Measurements from ENCODE around the gene CIDEB.
A peak's percentile ranks its signal among the peaks of the same experiment; 100 is the strongest.

Gene CIDEB

DNA sequence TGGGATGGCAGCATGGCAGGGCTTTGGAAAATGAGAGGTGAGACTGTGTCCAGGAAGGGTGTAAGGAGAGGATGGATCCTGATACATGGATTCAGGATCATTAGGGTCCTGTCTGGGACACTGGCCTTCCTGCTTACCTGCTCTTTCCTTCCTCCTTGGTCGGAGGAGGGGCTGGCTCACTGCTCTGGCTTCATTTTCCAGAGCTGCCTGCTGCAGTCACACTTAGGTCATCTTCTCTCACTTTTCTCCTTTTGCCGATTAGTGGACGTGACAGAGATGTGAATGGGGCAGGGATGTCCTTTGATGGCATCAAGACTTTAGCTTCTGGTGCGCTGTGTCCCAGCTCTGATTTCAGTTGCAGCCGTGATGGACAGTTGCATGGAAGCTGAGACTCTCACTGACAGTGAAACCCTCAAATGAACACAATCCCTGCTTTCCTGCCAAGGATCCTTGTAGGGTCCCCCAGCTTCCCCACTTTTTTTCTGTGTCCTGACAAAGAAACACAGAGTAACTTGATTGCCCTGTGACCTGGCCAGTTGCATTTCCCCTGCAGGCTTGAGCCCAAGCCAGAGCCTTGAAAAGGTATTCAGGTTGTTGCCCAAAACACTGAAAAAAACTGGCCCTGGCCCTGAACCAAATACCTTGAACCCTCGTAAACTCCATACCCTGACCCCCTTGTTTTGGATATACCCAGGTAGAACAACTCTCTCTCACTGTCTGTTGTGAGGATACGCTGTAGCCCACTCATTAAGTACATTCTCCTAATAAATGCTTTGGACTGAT lies 756 bp upstream of the CIDEB start:
- Histone ChIP-seq H3K4me1 (ENCODE audit: control insufficient read depth in 5 of 5, insufficient read depth in 5 of 5, low read length in 5 of 5) (peaks cover 15 to 59% (median 47%) of the 10 kb centered on the region in 5 donors), H3K36me3 (ENCODE audit: control insufficient read depth in 5 of 5, insufficient read depth in 5 of 5, low read length in 5 of 5) (peaks cover 5 to 43% (median 42%) of the 10 kb centered on the region in 5 donors)

DNA sequence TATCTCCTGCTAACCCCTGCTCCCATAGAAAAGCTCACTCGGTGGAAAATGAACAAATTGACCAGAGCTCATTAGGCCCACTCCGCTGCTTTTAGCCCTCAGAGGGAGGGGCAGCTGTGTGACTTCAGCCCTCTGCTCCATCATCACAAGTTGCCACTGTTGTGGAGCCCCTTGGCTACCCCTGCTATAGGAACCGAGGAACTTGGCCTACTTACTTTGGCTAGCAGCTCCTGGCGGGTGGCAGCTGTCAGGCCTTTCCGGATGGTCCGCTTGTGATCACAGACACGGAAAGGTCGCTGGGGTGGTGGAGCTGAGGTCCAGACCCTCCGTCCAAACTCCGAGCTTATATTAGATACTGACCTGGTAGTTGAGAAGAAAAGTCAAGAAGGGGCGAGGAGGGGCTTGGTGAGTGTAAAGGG lies 612 bp downstream of the CIDEB start:
- no peaks in the 10 kb centered on the region for H3K27me3 ChIP-seq (ENCODE audit: control insufficient read depth in 5 of 5, insufficient read depth in 4 of 5, low read length in 5 of 5)
- no peak overlapping the region for H3K9ac ChIP-seq (ENCODE audit: low read length in 5 of 5)
- peaks cover 8 to 45% (median 35%) of the 10 kb centered on the region in 5 donors for H3K4me1 ChIP-seq (ENCODE audit: control insufficient read depth in 5 of 5, insufficient read depth in 5 of 5, low read length in 5 of 5)
- H3K9me3 ChIP-seq (ENCODE audit: control insufficient read depth in 5 of 5, low read length in 5 of 5): no peaks in the 10 kb centered on the region
- no peak overlapping the region for H3K27ac ChIP-seq (ENCODE audit: low read depth, low read length)
- H3K4me3 ChIP-seq (ENCODE audit: low read depth in 1 of 5, low read length in 5 of 5): no peak overlapping the region
- peaks cover 11 to 56% (median 55%) of the 10 kb centered on the region in 5 donors for H3K36me3 ChIP-seq (ENCODE audit: control insufficient read depth in 5 of 5, insufficient read depth in 5 of 5, low read length in 5 of 5)

More for the DNA sequence above, 756 bp upstream of the CIDEB start:
- no peak overlapping the region for H3K9ac ChIP-seq (ENCODE audit: low read length in 5 of 5)
- H3K9me3 ChIP-seq (ENCODE audit: control insufficient read depth in 5 of 5, low read length in 5 of 5): no peaks in the 10 kb centered on the region
- no peak overlapping the region for H3K27ac ChIP-seq (ENCODE audit: low read depth, low read length)
- no peak overlapping the region for H3K4me3 ChIP-seq (ENCODE audit: low read depth in 1 of 5, low read length in 5 of 5)
- no peaks in the 10 kb centered on the region for H3K27me3 ChIP-seq (ENCODE audit: control insufficient read depth in 5 of 5, insufficient read depth in 4 of 5, low read length in 5 of 5)

DNA sequence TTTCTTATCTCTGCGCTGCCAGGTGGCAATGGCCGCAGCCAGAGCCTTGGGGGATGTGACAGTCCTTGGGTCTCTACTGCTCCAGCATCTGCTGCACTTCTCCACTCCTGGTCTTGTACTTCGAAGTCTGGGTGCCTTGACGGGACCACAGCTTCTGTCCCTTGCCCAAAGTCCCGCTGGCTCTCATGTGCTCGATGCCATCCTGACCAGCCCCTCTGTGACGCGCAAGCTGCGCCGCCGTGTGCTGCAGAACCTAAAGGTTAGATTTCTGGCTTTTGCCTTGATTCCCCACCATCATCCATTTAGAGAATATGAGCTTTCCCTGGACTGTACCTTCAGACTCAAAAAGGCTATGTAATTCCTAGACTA lies 3.8 kb downstream of the CIDEB start:
- Histone ChIP-seq H3K27me3 (ENCODE audit: control insufficient read depth in 5 of 5, insufficient read depth in 4 of 5, low read length in 5 of 5) (no peaks in the 10 kb centered on the region), H3K36me3 (ENCODE audit: control insufficient read depth in 5 of 5, insufficient read depth in 5 of 5, low read length in 5 of 5) (peaks cover 11 to 66% (median 64%) of the 10 kb centered on the region in 5 donors), H3K4me3 (ENCODE audit: low read depth in 1 of 5, low read length in 5 of 5) (no peak overlapping the region), H3K4me1 (ENCODE audit: control insufficient read depth in 5 of 5, insufficient read depth in 5 of 5, low read length in 5 of 5) (peaks cover 8 to 30% (median 23%) of the 10 kb centered on the region in 5 donors), H3K27ac (ENCODE audit: low read depth, low read length) (no peak overlapping the region), H3K9me3 (ENCODE audit: control insufficient read depth in 5 of 5, low read length in 5 of 5) (no peaks in the 10 kb centered on the region), H3K9ac (ENCODE audit: low read length in 5 of 5) (no peak overlapping the region)

DNA sequence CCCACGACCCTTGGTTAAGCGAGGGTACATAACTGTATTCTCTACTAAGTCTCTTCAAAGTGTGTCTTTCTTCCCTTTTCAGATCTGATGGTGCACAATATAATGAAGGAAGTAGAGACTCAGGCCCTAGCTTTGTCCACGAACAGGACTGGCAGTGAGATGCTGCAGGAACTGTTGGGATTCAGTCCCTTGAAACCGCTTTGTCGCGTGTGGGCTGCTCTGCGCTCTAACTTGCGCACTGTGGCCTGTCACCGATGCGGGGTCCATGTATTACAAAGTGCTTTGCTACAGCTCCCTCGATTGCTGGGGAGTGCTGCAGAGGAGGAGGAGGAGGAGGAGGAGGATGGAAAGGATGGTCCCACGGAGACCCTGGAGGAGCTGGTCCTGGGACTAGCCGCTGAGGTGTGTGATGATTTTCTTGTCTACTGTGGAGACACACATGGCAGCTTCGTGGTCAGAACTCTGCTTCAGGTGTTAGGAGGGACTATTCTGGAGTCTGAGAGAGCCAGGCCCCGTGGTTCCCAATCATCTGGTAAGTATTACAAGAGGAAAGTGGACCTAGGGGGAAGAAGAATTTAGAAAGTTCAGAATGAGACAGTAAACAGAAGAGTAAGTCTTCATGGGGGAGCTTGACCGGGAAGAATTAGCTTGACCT lies 7.3 kb downstream of the CIDEB start:
- Histone ChIP-seq H3K9ac (ENCODE audit: low read length in 5 of 5) (peak overlapping the region; percentile 78 to 96 (median 92)), H3K36me3 (ENCODE audit: control insufficient read depth in 5 of 5, insufficient read depth in 5 of 5, low read length in 5 of 5) (peaks cover 6 to 55% (median 52%) of the 10 kb centered on the region in 5 donors), H3K27ac (ENCODE audit: low read depth, low read length) (peak overlapping the region; percentile 84), H3K4me1 (ENCODE audit: control insufficient read depth in 5 of 5, insufficient read depth in 5 of 5, low read length in 5 of 5) (peaks cover 10 to 39% (median 33%) of the 10 kb centered on the region in 5 donors), H3K27me3 (ENCODE audit: control insufficient read depth in 5 of 5, insufficient read depth in 4 of 5, low read length in 5 of 5) (no peaks in the 10 kb centered on the region), H3K4me3 (ENCODE audit: low read depth in 1 of 5, low read length in 5 of 5) (peak overlapping the region; percentile 91 to 96 (median 95)), H3K9me3 (ENCODE audit: control insufficient read depth in 5 of 5, low read length in 5 of 5) (no peaks in the 10 kb centered on the region)

DNA sequence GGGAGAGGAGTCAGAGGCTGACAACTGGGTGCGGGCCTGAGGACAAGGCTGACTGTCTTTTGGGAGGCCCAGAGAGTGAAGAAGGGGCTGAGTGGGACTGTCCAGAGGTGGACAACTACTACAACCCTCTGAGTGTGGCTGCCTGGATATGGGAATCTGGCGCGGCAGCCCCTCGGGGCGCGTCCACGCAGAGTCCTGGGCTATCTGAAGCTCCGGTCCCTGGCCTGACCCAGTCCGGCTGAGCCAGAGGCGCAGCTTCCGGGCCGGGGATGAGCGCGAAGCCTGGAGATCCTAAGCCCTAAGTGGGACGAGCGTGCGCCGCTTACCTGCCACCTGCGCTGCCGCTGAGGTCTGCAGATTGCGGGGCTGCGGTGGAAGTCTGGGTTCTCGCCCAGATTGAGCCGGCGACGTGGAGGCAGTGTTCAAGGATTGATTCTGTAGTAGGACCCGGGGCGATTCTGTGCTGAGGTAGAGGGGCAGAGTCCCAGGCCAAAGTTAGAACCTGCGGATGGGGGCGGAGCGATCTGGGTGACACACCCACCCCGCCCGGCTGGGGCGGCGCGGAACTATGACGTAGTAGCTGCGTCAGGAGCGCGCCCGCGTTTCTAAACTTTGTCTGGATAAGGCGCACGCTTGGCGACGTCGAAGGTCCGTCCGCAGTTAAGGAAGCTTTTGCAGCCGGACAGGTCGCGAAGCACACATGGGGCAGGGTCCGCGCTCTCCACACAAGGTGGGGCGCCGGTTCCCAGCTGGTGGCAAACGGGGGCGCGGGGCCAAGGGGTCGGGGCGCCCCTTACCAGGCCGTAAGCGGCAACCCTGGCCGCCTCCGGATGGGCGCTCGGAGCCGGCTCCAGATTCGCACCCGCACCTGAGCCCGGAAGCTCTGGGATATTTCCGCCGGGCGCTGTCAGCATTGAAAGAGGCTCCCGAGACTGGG lies 8.3 kb downstream of the CIDEB start, which contains the start of the genes DHRS1 and NOP9:
TSS of gene DHRS1 (minus strand) at position 526 of the 937 bp plus-strand sequence. CDS start 674 bp downstream, outside the sequence.
TSS of gene NOP9 (plus strand) at position 596 of the 937 bp plus-strand sequence. CDS start at position 701, 105 bp downstream.
- Histone ChIP-seq H3K4me3 (ENCODE audit: low read depth in 1 of 5, low read length in 5 of 5) (peak within 1 kb of the TSS; percentile 91 to 96 (median 95)), H3K9ac (ENCODE audit: low read length in 5 of 5) (peak within 1 kb of the TSS; percentile 78 to 96 (median 92)), H3K36me3 (ENCODE audit: control insufficient read depth in 5 of 5, insufficient read depth in 5 of 5, low read length in 5 of 5) (peaks cover 6 to 50% (median 46%) of the 10 kb centered on the region in 5 donors), H3K27ac (ENCODE audit: low read depth, low read length) (peak within 1 kb of the TSS; percentile 84), H3K27me3 (ENCODE audit: control insufficient read depth in 5 of 5, insufficient read depth in 4 of 5, low read length in 5 of 5) (no peaks in the 10 kb centered on the region), H3K4me1 (ENCODE audit: control insufficient read depth in 5 of 5, insufficient read depth in 5 of 5, low read length in 5 of 5) (peaks cover 10 to 39% (median 33%) of the 10 kb centered on the region in 5 donors), H3K9me3 (ENCODE audit: control insufficient read depth in 5 of 5, low read length in 5 of 5) (no peaks in the 10 kb centered on the region)

DNA sequence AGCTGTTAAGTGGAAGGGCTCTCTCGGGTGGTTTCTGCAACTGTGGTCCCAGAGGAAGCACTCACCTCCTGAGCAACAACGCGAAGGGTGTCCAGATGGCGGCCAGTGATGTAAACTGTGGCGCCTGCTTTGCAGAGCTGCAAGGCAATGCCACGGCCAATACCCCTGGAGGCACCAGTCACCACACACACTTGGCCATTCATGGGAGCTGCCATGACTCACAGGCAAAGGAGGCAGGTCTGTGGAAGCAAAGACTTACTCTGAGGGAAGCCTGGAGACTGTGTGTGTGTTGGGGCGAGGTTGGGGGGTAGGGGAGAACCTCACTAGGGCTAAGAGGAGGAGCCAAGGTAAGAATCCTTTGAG lies 8.9 kb downstream of the CIDEB start:
- H3K9me3 ChIP-seq (ENCODE audit: control insufficient read depth in 5 of 5, low read length in 5 of 5): no peaks in the 10 kb centered on the region
- H3K27ac ChIP-seq (ENCODE audit: low read depth, low read length): peak overlapping the region; percentile 84
- H3K27me3 ChIP-seq (ENCODE audit: control insufficient read depth in 5 of 5, insufficient read depth in 4 of 5, low read length in 5 of 5): no peaks in the 10 kb centered on the region
- H3K9ac ChIP-seq (ENCODE audit: low read length in 5 of 5): peak overlapping the region; percentile 44 to 94 (median 91)
- peak overlapping the region; percentile 79 to 96 (median 91) for H3K4me3 ChIP-seq (ENCODE audit: low read depth in 1 of 5, low read length in 5 of 5)
- peaks cover 10 to 39% (median 33%) of the 10 kb centered on the region in 5 donors for H3K4me1 ChIP-seq (ENCODE audit: control insufficient read depth in 5 of 5, insufficient read depth in 5 of 5, low read length in 5 of 5)
- peaks cover 6 to 43% (median 39%) of the 10 kb centered on the region in 5 donors for H3K36me3 ChIP-seq (ENCODE audit: control insufficient read depth in 5 of 5, insufficient read depth in 5 of 5, low read length in 5 of 5)

DNA sequence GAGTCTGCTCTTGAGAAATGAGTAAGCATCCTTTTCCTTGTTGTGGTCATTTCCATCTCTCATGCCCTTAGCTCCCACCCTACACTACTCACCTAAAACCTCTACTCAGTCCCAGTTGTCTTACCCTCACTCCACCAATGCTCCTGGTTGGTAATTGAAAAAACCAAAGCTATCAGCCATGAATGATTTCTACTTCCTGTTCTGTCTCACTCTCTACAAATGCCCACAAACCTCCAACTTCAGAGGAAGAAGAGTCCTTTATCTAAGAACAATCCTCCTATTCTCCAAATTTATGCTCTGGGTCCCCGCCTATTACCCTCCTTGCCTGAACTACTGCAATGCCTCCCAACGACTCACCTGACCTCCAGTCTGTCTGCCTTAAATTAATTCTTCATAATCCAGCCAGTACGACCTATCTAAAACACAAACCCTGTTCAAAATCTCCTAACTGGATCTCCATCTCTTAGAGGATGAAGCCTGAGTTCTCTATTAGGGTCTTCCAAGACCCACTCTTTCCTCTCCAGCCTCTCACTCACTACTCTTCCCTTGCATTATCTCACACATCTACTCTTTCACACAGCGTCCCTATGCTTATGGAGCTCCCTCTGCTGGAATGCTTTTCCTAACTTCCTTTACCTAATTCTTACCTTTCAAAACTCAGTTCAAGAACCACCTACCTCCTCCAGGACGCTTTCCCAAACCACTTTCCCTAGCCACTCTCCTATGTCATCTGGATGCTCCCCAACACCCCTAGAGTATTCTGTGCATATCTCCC lies 10.4 kb downstream of the CIDEB start:
- Histone ChIP-seq H3K27ac (ENCODE audit: low read depth, low read length) (peak overlapping the region; percentile 38), H3K9ac (ENCODE audit: low read length in 5 of 5) (peak overlapping the region in 1 of 5 donors; percentile 7), H3K4me1 (ENCODE audit: control insufficient read depth in 5 of 5, insufficient read depth in 5 of 5, low read length in 5 of 5) (peaks cover 10 to 39% (median 33%) of the 10 kb centered on the region in 5 donors), H3K9me3 (ENCODE audit: control insufficient read depth in 5 of 5, low read length in 5 of 5) (no peaks in the 10 kb centered on the region), H3K27me3 (ENCODE audit: control insufficient read depth in 5 of 5, insufficient read depth in 4 of 5, low read length in 5 of 5) (no peaks in the 10 kb centered on the region), H3K4me3 (ENCODE audit: low read depth in 1 of 5, low read length in 5 of 5) (no peak overlapping the region), H3K36me3 (ENCODE audit: control insufficient read depth in 5 of 5, insufficient read depth in 5 of 5, low read length in 5 of 5) (peaks cover 1 to 34% (median 28%) of the 10 kb centered on the region in 5 donors)

DNA sequence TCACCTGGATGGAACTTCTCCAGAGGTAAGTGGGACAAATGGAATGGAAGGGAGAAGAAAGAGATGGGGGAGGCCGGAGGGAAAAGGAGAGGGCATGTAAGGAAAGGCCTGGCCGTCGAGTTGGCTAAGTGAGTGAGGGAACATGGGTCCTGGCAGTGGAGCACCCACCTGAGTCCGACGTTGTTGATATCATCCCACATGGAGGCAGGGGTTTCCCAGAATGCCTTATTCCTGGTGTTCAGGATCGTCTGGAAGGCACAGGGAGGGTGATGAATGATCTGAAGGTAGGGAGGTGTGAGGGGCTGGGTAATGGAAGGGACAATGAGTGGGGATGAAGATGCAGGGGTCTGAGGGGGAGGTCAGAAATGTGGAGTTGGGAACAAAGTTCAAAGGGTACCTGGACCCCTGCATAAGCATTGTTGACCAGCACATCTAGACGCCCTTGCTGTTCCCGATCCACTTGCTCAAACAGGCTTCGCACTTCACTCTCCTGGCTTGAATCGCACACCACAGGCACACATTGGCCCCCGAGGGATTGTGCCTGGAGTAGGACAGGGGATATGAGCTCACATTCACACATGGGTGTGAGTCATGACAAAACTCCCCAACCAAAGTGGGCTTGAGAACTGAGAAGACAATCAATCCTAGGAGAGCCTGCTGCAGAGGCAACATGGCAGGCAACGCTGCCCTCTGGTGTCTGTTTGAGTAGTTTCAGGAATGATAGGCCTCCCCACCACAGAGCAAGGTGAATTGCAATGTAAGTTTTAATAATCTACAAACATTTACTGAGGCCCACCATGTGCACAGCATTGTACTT lies 11.2 kb downstream of the CIDEB start:
- Histone ChIP-seq H3K9ac (ENCODE audit: low read length in 5 of 5) (peak overlapping the region in 1 of 5 donors; percentile 56), H3K27ac (ENCODE audit: low read depth, low read length) (peak overlapping the region; percentile 38), H3K36me3 (ENCODE audit: control insufficient read depth in 5 of 5, insufficient read depth in 5 of 5, low read length in 5 of 5) (peaks cover 0 to 34% (median 28%) of the 10 kb centered on the region in 5 donors), H3K27me3 (ENCODE audit: control insufficient read depth in 5 of 5, insufficient read depth in 4 of 5, low read length in 5 of 5) (no peaks in the 10 kb centered on the region), H3K9me3 (ENCODE audit: control insufficient read depth in 5 of 5, low read length in 5 of 5) (no peaks in the 10 kb centered on the region), H3K4me3 (ENCODE audit: low read depth in 1 of 5, low read length in 5 of 5) (peak overlapping the region in 1 of 5 donors; percentile 15), H3K4me1 (ENCODE audit: control insufficient read depth in 5 of 5, insufficient read depth in 5 of 5, low read length in 5 of 5) (peaks cover 10 to 39% (median 33%) of the 10 kb centered on the region in 5 donors)

All from subcutaneous abdominal adipose tissue (tissue), 5 donors.